ENCODE results near the gene IQCK.

- no peak for TF ChIP-seq CTCF (IDR thresholded peaks at IDR 0.05)
- TF ChIP-seq POLR2A (IDR thresholded peaks at IDR 0.05) = no peak
- no peak for TF ChIP-seq EP300 (IDR thresholded peaks at IDR 0.05)
These were observed 33.7 kb downstream of the IQCK start for GRCh38 chr16:19751478-19752385.

Data from stomach (tissue), 4 donors.